ENCODE measurements around the gene AQP5. TPM values are rescaled to one million over a fixed set of nuclear protein-coding genes. Genes with fewer than 3 reads are reported as not detected.

AQP5 gene
- total RNA-seq, 1 donor, result not detected

- DNase-seq (ENCODE audit: low read depth), result no peak
- TF ChIP-seq, protein P1, sequence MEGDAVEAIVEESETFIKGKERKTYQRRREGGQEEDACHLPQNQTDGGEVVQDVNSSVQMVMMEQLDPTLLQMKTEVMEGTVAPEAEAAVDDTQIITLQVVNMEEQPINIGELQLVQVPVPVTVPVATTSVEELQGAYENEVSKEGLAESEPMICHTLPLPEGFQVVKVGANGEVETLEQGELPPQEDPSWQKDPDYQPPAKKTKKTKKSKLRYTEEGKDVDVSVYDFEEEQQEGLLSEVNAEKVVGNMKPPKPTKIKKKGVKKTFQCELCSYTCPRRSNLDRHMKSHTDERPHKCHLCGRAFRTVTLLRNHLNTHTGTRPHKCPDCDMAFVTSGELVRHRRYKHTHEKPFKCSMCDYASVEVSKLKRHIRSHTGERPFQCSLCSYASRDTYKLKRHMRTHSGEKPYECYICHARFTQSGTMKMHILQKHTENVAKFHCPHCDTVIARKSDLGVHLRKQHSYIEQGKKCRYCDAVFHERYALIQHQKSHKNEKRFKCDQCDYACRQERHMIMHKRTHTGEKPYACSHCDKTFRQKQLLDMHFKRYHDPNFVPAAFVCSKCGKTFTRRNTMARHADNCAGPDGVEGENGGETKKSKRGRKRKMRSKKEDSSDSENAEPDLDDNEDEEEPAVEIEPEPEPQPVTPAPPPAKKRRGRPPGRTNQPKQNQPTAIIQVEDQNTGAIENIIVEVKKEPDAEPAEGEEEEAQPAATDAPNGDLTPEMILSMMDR (IDR thresholded peaks at IDR 0.05; ENCODE audit: insufficient read depth, low read depth, low read length), result no peak
- no peak within 1 kb of the TSS for H3K4me3 ChIP-seq (ENCODE audit: low read depth, low read length)
Measured at GRCh38 chr12:49972641-49973360, 11.1 kb downstream of the AQP5 start, which contains the start of gene AQP6. Gene AQP6, plus strand, starts transcription at chr12:49972947. Its CDS starts 227 bp downstream, at chr12:49973174.

DNA sequence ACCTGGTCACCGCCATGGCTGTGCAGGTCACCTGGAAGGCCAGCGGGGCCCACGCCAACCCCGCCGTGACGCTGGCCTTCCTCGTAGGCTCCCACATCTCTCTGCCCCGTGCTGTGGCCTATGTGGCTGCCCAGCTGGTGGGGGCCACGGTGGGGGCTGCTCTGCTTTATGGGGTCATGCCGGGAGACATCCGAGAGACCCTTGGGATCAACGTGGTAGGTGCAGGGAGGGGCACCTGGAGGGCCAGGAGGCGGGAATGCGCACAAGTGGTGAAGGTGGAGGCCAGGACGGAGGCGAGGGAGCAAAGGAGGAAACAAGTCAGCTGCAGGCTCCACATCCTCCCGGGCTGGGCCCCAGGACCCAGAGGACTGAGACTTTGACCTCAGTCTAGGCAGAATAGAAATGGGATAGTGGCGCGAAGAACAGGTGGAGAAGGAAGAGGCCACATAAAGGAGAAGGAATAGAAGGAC lies 11.7 kb downstream of the AQP5 start:
- no peak overlapping the region for H3K4me3 ChIP-seq (ENCODE audit: low read depth, low read length)
- TF ChIP-seq, protein P1 (IDR thresholded peaks at IDR 0.05; ENCODE audit: insufficient read depth, low read depth, low read length), result no peak
- no peak for DNase-seq (ENCODE audit: low read depth)

DNA sequence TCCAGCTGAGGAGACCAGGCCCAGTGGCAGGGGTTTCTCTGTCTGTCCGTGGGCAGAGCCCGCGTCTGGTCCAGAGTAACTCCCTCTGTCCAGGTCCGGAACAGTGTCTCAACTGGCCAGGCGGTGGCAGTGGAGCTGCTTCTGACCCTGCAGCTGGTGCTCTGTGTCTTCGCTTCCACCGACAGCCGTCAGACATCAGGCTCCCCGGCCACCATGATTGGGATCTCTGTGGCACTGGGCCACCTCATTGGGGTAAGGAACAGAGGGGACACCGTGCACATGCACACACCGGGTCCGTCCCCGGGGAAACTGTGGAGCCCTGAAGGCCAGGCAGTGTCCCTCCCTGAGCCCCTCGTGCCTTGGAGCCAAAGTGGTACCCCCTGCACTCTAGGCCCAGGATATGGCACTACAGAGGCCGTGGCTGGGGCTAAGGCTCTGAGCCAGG lies 12.6 kb downstream of the AQP5 start:
- TF ChIP-seq, protein P1 (IDR thresholded peaks at IDR 0.05; ENCODE audit: insufficient read depth, low read depth, low read length), result peak; percentile 82
- no peak overlapping the region for H3K4me3 ChIP-seq (ENCODE audit: low read depth, low read length)
- DNase-seq (ENCODE audit: low read depth), result peak; percentile 77

DNA sequence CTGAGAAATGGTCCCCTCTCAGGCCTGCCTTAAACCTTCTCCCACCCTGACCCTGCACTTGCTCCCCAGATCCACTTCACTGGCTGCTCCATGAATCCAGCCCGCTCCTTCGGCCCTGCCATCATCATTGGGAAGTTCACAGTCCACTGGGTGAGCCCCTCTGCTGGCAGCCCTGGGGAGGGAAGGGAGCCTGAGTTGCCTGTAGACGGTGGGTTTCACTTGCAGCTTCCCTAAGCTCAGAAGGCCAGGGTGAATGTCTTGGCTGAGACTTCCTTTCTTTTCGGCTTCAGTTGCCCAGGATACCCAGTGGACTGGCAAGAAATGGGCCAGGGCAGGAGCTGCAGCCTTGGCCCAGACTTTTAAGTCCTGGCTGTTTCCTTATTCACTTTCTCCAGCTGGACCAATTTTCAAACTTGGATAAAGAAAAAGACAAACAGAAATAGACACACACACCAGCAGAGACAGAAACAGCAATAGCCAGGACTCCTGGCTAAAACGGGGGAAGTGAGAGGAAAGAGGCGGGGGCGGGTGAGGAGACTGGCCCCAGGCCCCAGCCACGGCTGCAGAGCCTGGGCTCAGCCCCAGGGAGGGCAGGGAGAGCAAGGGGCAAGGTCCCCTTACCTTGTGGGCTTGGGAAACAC lies 13.1 kb downstream of the AQP5 start:
- DNase-seq (ENCODE audit: low read depth), result no peak
- TF ChIP-seq, protein P1 (IDR thresholded peaks at IDR 0.05; ENCODE audit: insufficient read depth, low read depth, low read length), result no peak

DNA sequence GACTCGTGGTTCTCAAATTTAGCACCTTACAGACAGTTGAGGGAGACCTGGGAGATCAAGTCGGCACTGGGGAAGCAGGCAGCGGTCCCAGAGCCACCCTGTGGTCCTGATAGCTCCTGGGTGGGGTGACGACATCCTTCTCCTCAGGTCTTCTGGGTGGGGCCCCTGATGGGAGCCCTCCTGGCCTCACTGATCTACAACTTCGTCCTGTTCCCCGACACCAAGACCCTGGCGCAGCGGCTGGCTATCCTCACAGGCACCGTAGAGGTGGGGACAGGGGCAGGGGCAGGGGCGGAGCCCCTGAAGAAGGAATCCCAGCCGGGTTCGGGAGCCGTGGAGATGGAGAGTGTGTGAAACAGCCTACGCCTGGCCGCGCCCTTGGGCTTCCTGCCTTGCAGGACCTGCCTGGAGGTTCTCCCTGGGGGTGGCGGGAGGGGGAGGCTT lies 13.7 kb downstream of the AQP5 start:
- no peak overlapping the region for H3K4me3 ChIP-seq (ENCODE audit: low read depth, low read length)
- TF ChIP-seq, protein P1 (IDR thresholded peaks at IDR 0.05; ENCODE audit: insufficient read depth, low read depth, low read length), result no peak
- no peak for DNase-seq (ENCODE audit: low read depth)

More for the DNA sequence above, 13.1 kb downstream of the AQP5 start:
- no peak overlapping the region for H3K4me3 ChIP-seq (ENCODE audit: low read depth, low read length)

DNA sequence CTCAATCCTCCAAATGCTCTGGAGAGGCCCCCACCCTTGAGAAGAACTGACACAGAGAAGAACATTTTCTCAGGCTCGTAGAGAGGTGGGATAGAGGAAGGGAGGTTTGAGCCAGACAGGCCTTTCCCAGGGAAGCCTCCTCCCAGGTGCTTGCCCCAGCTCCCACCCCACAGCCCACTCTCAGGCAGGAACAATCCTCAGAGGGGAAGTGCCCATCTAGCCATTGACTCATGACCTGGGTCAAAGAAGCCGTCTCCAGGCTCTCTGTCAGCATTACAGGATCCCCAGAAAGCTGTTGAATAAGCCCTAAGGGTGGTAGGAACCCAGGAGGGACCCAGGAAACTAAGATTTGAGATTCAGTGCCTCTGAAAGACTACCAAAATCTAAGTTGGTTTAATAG lies 14.9 kb downstream of the AQP5 start:
- no peak for DNase-seq (ENCODE audit: low read depth)
- H3K4me3 ChIP-seq (ENCODE audit: low read depth, low read length), result no peak overlapping the region
- TF ChIP-seq, protein P1 (IDR thresholded peaks at IDR 0.05; ENCODE audit: insufficient read depth, low read depth, low read length), result no peak
